HG02943 (cell line): ENCODE data around the gene LEF1.
"Not testable (repeated sequence)": the region's sequence is repeated elsewhere in the genome, so short reads cannot be mapped to it uniquely, and the experiment has no call there.

Source experiments
- ATAC-seq: cut with Tn5 transposase; IDR thresholded peaks from one replicate; pipeline ENCODE4 v1.9.1; 2021; ENCODE audit warnings: mild to moderate bottlenecking, low read depth, moderate library complexity; ENCODE audit not compliant: unreplicated experiment

LEF1 gene

GRCh38 chr4:108044951-108045686, 123.6 kb downstream of the LEF1 start:
- ATAC-seq = no peak

GRCh38 chr4:108043526-108043925, 125.2 kb downstream of the LEF1 start:
- no peak for ATAC-seq

- ATAC-seq = no peak
These were observed 125.8 kb downstream of the LEF1 start for GRCh38 chr4:108042927-108043326.

- ATAC-seq = no peak
These were observed 130.8 kb downstream of the LEF1 start for GRCh38 chr4:108037884-108038283.

GRCh38 chr4:108036213-108036612, 132.5 kb downstream of the LEF1 start:
- peak; percentile 90 for ATAC-seq

GRCh38 chr4:108035691-108036090, 133.0 kb downstream of the LEF1 start:
- peak; percentile 49 for ATAC-seq

GRCh38 chr4:108034565-108034964, 134.2 kb downstream of the LEF1 start:
- ATAC-seq = no peak

- ATAC-seq = no peak
These were observed 135.4 kb downstream of the LEF1 start for GRCh38 chr4:108033348-108033747.

GRCh38 chr4:108031427-108032083, 137.2 kb downstream of the LEF1 start:
- no peak for ATAC-seq

GRCh38 chr4:108030332-108030731, 138.4 kb downstream of the LEF1 start:
- peak; percentile 92 for ATAC-seq

- no peak for ATAC-seq
These were observed 139.0 kb downstream of the LEF1 start for GRCh38 chr4:108029731-108030130.

- ATAC-seq = no peak
These were observed 139.6 kb downstream of the LEF1 start for GRCh38 chr4:108029016-108029720.

GRCh38 chr4:108024878-108025165, 143.9 kb downstream of the LEF1 start:
- ATAC-seq = no peak

- no peak for ATAC-seq
These were observed 144.5 kb downstream of the LEF1 start for GRCh38 chr4:108024085-108024877.

GRCh38 chr4:108018884-108019187, 149.9 kb downstream of the LEF1 start:
- ATAC-seq = no peak

GRCh38 chr4:108018040-108018883, 150.5 kb downstream of the LEF1 start:
- ATAC-seq = peak; percentile 87

- no peak for ATAC-seq
These were observed 154.8 kb downstream of the LEF1 start for GRCh38 chr4:108013955-108014354.

- no peak for ATAC-seq
These were observed 155.4 kb downstream of the LEF1 start for GRCh38 chr4:108013327-108013726.

- ATAC-seq = not testable (repeated sequence)
These were observed 156.3 kb downstream of the LEF1 start for GRCh38 chr4:108012382-108012781.

GRCh38 chr4:108010167-108010566, 158.6 kb downstream of the LEF1 start:
- no peak for ATAC-seq
